Lung microvascular endothelial cell (primary cell): ENCODE data around the gene CCDC78. TPM values are rescaled to one million over a fixed set of nuclear protein-coding genes. Genes with fewer than 3 reads are reported as not detected.
A peak's percentile ranks its signal among the peaks of the same experiment; 100 is the strongest.

ENCODE experiments used
- DNase-seq, 2 donors: peaks; one replicate each; pipeline versions ENCODE4 v3.0.0 to v3.0.0-alpha.2; 2010; ENCODE audit warnings: low read depth in 2 of 2
- total RNA-seq: library from RNA; depleted of rRNA; stranded (reverse); fragments of >200 nt; gene quantifications from 2 replicates; pipeline ENCODE4 v1.2.1, GENCODE V29; 2014

CCDC78 gene
- 0.40 and 0.44 TPM in 2 replicates for total RNA-seq

- DNase-seq: peak; percentile 30 to 56
Measured at GRCh38 chr16:726438-727290, at the start of gene CCDC78, which contains the start of gene HAGHL. Gene CCDC78 (minus strand): TSS chr16:726443. CDS start chr16:726367, 76 bp downstream. Gene HAGHL (plus strand): TSS chr16:727106. CDS start chr16:727510, 404 bp downstream.

- DNase-seq: no peak
Measured at GRCh38 chr16:775236-775796, 49.1 kb upstream of the CCDC78 start.

GRCh38 chr16:774086-775001 lies 48.1 kb upstream of the CCDC78 start:
- DNase-seq: no peak

- no peak for DNase-seq
Measured at GRCh38 chr16:772959-773358, 46.7 kb upstream of the CCDC78 start.

GRCh38 chr16:770411-770810 lies 44.2 kb upstream of the CCDC78 start:
- DNase-seq: no peak

GRCh38 chr16:769934-770333 lies 43.7 kb upstream of the CCDC78 start:
- no peak for DNase-seq

- DNase-seq: no peak
Measured at GRCh38 chr16:769184-769784, 43.0 kb upstream of the CCDC78 start.

- DNase-seq: no peak
Measured at GRCh38 chr16:768428-768827, 42.2 kb upstream of the CCDC78 start.

- DNase-seq: no peak
Measured at GRCh38 chr16:767743-768235, 41.5 kb upstream of the CCDC78 start.

- no peak for DNase-seq
Measured at GRCh38 chr16:766820-767640, 40.8 kb upstream of the CCDC78 start.

- no peak for DNase-seq
Measured at GRCh38 chr16:766008-766819, 40.0 kb upstream of the CCDC78 start.

- no peak for DNase-seq
Measured at GRCh38 chr16:765488-765865, 39.2 kb upstream of the CCDC78 start.

- DNase-seq: no peak
Measured at GRCh38 chr16:764848-765487, 38.7 kb upstream of the CCDC78 start.

GRCh38 chr16:764184-764750 lies 38.0 kb upstream of the CCDC78 start:
- DNase-seq: no peak

GRCh38 chr16:763369-764183 lies 37.3 kb upstream of the CCDC78 start:
- no peak for DNase-seq

- no peak for DNase-seq
Measured at GRCh38 chr16:762595-763268, 36.5 kb upstream of the CCDC78 start.
